HT1080 (cell line): ENCODE results near the gene FOLH1. TPM values are rescaled to one million over a fixed set of nuclear protein-coding genes. Genes with fewer than 3 reads are reported as not detected.
"Not testable (repeated sequence)": the region's sequence is repeated elsewhere in the genome, so short reads cannot be mapped to it uniquely, and the experiment has no call there.

ENCODE experiments used
- DNase-seq: peaks from one replicate; pipeline ENCODE4 v3.0.0-alpha.2; 2015; ENCODE audit warnings: low read depth
- total RNA-seq: library from RNA; depleted of rRNA; stranded (reverse); fragments of >200 nt; shearing (Covaris generic); gene quantifications from 2 replicates; pipeline ENCODE4 v1.2.3, GENCODE V29; 2014; rRNA removed

Gene FOLH1
- total RNA-seq, 1 experiment from 2014 or later: 0.40 TPM

GRCh38 chr11:49184756-49185155 is 23.6 kb downstream of the FOLH1 start:
- not testable (repeated sequence) for DNase-seq

DNA sequence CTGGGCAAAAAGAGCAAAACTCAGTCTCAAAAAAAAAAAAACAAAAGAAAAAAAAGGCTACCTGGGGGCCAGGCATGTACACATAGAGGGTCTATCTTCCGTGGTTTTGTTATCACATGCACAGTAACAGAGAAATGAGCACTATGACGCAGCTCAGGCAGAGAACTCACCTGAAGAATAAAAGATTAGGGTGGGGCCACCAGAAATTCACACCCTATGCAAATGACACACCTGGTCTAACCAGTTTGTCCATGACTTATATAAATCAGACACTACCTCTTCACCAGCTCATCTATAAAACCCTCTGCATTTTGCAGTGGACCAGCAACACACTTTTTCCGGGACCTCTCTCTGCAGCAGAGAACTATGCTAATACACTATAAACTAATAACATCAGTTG is 30.5 kb downstream of the FOLH1 start:
- not testable (repeated sequence) for DNase-seq

DNA sequence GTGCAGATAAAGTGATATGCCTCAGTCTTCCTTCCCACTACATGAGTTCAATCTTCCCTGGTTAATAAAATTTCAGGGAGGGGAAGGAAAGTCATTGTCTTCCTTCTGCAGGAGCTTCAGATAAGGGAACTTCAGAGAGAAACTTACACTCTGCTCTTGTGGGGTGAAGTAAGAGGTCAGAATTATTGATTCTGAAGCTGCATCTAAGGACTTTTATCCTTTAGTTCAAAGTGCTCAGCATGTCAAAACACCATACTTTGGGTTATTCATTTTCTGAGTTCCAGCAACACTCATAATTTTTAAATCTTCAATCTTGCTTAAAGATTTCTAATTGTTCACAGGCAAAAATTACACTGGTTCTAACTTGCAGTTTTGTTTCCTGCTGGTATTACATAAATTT is 33.0 kb downstream of the FOLH1 start:
- DNase-seq: not testable (repeated sequence)

DNA sequence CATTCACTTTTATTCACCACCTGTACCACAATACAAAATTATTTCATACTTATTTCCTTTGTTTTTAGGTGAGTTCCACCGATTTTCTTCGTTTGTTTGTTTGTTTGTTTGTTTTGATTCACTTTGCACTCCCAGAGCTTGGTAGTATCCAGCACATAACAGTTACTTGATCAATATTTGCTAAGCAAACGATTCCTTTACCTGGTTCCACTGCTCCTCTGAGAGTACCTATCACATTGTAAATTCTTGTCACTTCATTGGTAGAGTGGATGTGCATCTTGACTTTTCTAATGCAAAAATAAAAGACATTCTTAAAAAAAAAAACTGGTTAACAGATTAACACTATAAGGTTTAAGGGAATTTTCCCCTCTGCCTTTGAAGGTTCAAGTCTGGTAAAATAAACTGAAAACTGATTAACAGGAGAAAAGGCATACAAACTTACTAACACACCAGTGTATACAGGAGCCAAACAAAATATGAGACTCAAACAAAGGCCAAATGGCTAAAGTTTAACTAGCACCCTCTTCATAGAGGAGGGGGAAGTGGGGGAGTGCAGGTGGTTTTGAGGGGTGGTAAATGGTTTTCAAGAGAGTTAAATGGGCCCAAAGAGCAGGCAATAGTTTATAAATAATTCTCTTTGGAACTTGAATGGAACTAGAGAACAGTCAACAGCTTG is 33.6 kb downstream of the FOLH1 start:
- DNase-seq: not testable (repeated sequence)

- DNase-seq: not testable (repeated sequence)
Measured at GRCh38 chr11:49171613-49172012, 36.8 kb downstream of the FOLH1 start.

DNA sequence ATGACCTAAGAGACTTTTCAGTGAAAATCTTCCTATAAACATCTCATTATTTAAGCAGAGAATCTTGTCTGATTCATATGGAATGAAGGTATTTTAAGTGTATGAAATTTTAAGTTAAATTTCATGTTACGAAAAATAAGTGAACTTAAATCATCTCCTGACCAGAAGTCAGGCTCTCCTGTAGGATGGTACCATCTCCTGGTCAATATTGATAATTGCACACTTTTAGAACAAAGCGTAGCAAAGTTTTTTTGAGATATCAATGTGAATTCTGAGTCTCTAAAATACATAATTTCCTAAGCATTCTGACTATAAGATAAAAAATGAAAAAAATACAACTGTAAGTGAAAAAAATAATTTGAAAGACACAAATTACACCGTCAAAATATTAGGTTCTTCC is 38.8 kb downstream of the FOLH1 start:
- not testable (repeated sequence) for DNase-seq

DNA sequence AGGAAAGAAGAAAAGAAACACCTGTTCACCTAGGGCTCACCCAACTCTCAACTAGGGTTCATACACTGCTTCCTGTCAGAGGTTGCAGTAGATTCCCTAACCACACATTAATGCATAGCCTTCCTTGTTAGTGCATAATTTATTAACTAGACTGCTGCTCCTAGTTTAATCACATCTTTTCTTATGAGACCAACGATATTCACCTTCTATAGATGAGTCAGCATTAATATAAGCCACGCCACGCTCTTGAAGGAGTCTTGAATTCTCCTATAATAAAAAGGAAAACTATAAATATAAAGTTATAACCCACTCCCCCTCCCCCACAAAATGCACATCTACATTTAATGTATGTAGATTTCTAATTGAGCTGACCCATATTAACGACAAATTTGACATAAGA is 39.4 kb downstream of the FOLH1 start:
- DNase-seq: not testable (repeated sequence)

- no peak for DNase-seq
Measured at GRCh38 chr11:49151211-49151610, 57.2 kb downstream of the FOLH1 start.

- DNase-seq: not testable (repeated sequence)
Measured at GRCh38 chr11:49102356-49102755, 106.0 kb downstream of the FOLH1 start.

Other genes with a start within 250 kb of the FOLH1 start
- gene TRIM51G, start 224.7 kb downstream of the FOLH1 start, total RNA-seq: not detected in 2 replicates
- not detected in 2 replicates for gene TRIM49B, start 179.8 kb downstream of the FOLH1 start, total RNA-seq
- not detected in 2 replicates for gene TRIM64C, start 149.5 kb downstream of the FOLH1 start, total RNA-seq